IPS-20b (cell line): ENCODE measurements around the gene BRINP1.
A peak's percentile ranks its signal among the peaks of the same experiment; 100 is the strongest.
"Not testable (repeated sequence)": the region's sequence is repeated elsewhere in the genome, so short reads cannot be mapped to it uniquely, and the experiment has no call there.

Experiments used
- H3K27ac ChIP-seq: one replicate; pipeline ENCODE4 v1.5.1; 2013; ENCODE audit warnings: low read length
- H3K27me3 ChIP-seq: 2 replicates; pipeline ENCODE4 v1.6.1; 2013; ENCODE audit warnings: mild to moderate bottlenecking, low read length, inconsistent platforms; ENCODE audit not compliant: insufficient read depth
- H3K36me3 ChIP-seq: 2 replicates; pipeline ENCODE4 v1.6.1; 2013; ENCODE audit warnings: low read depth, mild to moderate bottlenecking, inconsistent platforms, low read length, moderate library complexity; ENCODE audit not compliant: insufficient read depth
- H3K4me1 ChIP-seq: 2 replicates; pipeline ENCODE4 v1.6.1; 2013; ENCODE audit warnings: mild to moderate bottlenecking, control low read depth, inconsistent platforms, low read length, moderate library complexity; ENCODE audit not compliant: insufficient read depth
- H3K4me3 ChIP-seq: 2 replicates; pipeline ENCODE4 v1.5.1; 2013; ENCODE audit warnings: mild to moderate bottlenecking, low read length, inconsistent platforms
- H3K9ac ChIP-seq: 2 replicates; pipeline ENCODE4 v1.6.1; 2013; ENCODE audit warnings: low read depth, mild to moderate bottlenecking, inconsistent platforms, low read length, moderate library complexity
- H3K9me3 ChIP-seq: 2 replicates; pipeline ENCODE4 v1.6.1; 2013; ENCODE audit warnings: mild to moderate bottlenecking, low read depth, low read length, inconsistent platforms; ENCODE audit not compliant: insufficient read depth

The BRINP1 gene

GRCh38 chr9:119180897-119181296 lies 188.3 kb downstream of the BRINP1 start:
- Histone ChIP-seq H3K36me3 (no peaks in the 10 kb centered on the region), H3K9ac (no peak overlapping the region), H3K27me3 (no peaks in the 10 kb centered on the region), H3K4me1 (peaks cover 11% of the 10 kb centered on the region), H3K4me3 (no peak overlapping the region), H3K27ac (no peak overlapping the region), H3K9me3 (no peaks in the 10 kb centered on the region)

- no peaks in the 10 kb centered on the region for H3K9me3 ChIP-seq
- no peaks in the 10 kb centered on the region for H3K27me3 ChIP-seq
- no peak overlapping the region for H3K27ac ChIP-seq
- no peaks in the 10 kb centered on the region for H3K36me3 ChIP-seq
- H3K4me1 ChIP-seq, result peaks cover 11% of the 10 kb centered on the region
- H3K4me3 ChIP-seq, result no peak overlapping the region
- H3K9ac ChIP-seq, result no peak overlapping the region
These were observed 189.5 kb downstream of the BRINP1 start for GRCh38 chr9:119179701-119180100.

GRCh38 chr9:119177196-119177595 lies 192.0 kb downstream of the BRINP1 start:
- H3K9ac ChIP-seq, result no peak overlapping the region
- H3K4me3 ChIP-seq, result no peak overlapping the region
- H3K4me1 ChIP-seq, result peaks cover 11% of the 10 kb centered on the region; the same call in 1 of the 2 replicates
- no peaks in the 10 kb centered on the region for H3K9me3 ChIP-seq
- H3K27ac ChIP-seq, result no peak overlapping the region
- H3K27me3 ChIP-seq, result no peaks in the 10 kb centered on the region
- H3K36me3 ChIP-seq, result no peaks in the 10 kb centered on the region

GRCh38 chr9:119175581-119175980 lies 193.7 kb downstream of the BRINP1 start:
- no peak overlapping the region for H3K4me3 ChIP-seq
- H3K9me3 ChIP-seq, result no peaks in the 10 kb centered on the region
- H3K27me3 ChIP-seq, result no peaks in the 10 kb centered on the region
- H3K27ac ChIP-seq, result no peak overlapping the region
- H3K9ac ChIP-seq, result no peak overlapping the region
- no peaks in the 10 kb centered on the region for H3K36me3 ChIP-seq
- peaks cover 11% of the 10 kb centered on the region; the same call in 1 of the 2 replicates for H3K4me1 ChIP-seq

GRCh38 chr9:119169222-119169621 lies 200.0 kb downstream of the BRINP1 start:
- H3K27ac ChIP-seq, result peak overlapping the region; percentile 40
- H3K9ac ChIP-seq, result peak overlapping the region; percentile 78; the same call in 1 of the 2 replicates

GRCh38 chr9:119167876-119168275 lies 201.4 kb downstream of the BRINP1 start:
- Histone ChIP-seq H3K36me3 (no peaks in the 10 kb centered on the region; the same call in 1 of the 2 replicates), H3K4me3 (no peak overlapping the region), H3K9ac (no peak overlapping the region), H3K4me1 (no peaks in the 10 kb centered on the region), H3K27ac (no peak overlapping the region), H3K27me3 (no peaks in the 10 kb centered on the region), H3K9me3 (no peaks in the 10 kb centered on the region)

More at GRCh38 chr9:119169222-119169621, 200.0 kb downstream of the BRINP1 start:
- H3K27me3 ChIP-seq, H3K4me1 ChIP-seq, H3K9me3 ChIP-seq, H3K36me3 ChIP-seq: not testable (repeated sequence)
- peak overlapping the region; percentile 70; the same call in 1 of the 2 replicates for H3K4me3 ChIP-seq

GRCh38 chr9:119167267-119167666 lies 202.0 kb downstream of the BRINP1 start:
- Histone ChIP-seq H3K9me3 (no peaks in the 10 kb centered on the region), H3K36me3 (no peaks in the 10 kb centered on the region; the same call in 1 of the 2 replicates), H3K27me3 (no peaks in the 10 kb centered on the region), H3K4me3 (no peak overlapping the region), H3K4me1 (no peaks in the 10 kb centered on the region), H3K9ac (no peak overlapping the region), H3K27ac (no peak overlapping the region)

- Histone ChIP-seq H3K27ac (no peak overlapping the region), H3K9me3 (no peaks in the 10 kb centered on the region), H3K9ac (no peak overlapping the region), H3K4me1 (no peaks in the 10 kb centered on the region), H3K4me3 (no peak overlapping the region), H3K27me3 (no peaks in the 10 kb centered on the region), H3K36me3 (no peaks in the 10 kb centered on the region; the same call in 1 of the 2 replicates)
These were observed 203.1 kb downstream of the BRINP1 start for GRCh38 chr9:119166096-119166495.

- no peaks in the 10 kb centered on the region; the same call in 1 of the 2 replicates for H3K36me3 ChIP-seq
- H3K4me3 ChIP-seq, result no peak overlapping the region
- no peaks in the 10 kb centered on the region for H3K27me3 ChIP-seq
- no peak overlapping the region for H3K27ac ChIP-seq
- no peaks in the 10 kb centered on the region for H3K9me3 ChIP-seq
- no peak overlapping the region for H3K9ac ChIP-seq
- no peaks in the 10 kb centered on the region for H3K4me1 ChIP-seq
These were observed 204.1 kb downstream of the BRINP1 start for GRCh38 chr9:119165131-119165530.

GRCh38 chr9:119164716-119165115 lies 204.5 kb downstream of the BRINP1 start:
- Histone ChIP-seq H3K9ac (no peak overlapping the region), H3K9me3 (no peaks in the 10 kb centered on the region), H3K27me3 (no peaks in the 10 kb centered on the region), H3K36me3 (no peaks in the 10 kb centered on the region; the same call in 1 of the 2 replicates), H3K4me3 (no peak overlapping the region), H3K4me1 (no peaks in the 10 kb centered on the region), H3K27ac (no peak overlapping the region)

GRCh38 chr9:119160551-119160950 lies 208.7 kb downstream of the BRINP1 start:
- no peak overlapping the region for H3K9ac ChIP-seq
- H3K27me3 ChIP-seq, result no peaks in the 10 kb centered on the region
- H3K4me3 ChIP-seq, result no peak overlapping the region
- no peaks in the 10 kb centered on the region for H3K36me3 ChIP-seq
- no peaks in the 10 kb centered on the region for H3K9me3 ChIP-seq
- no peak overlapping the region for H3K27ac ChIP-seq
- H3K4me1 ChIP-seq, result no peaks in the 10 kb centered on the region

GRCh38 chr9:119159386-119159785 lies 209.8 kb downstream of the BRINP1 start:
- H3K9ac ChIP-seq, result no peak overlapping the region
- H3K4me3 ChIP-seq, result no peak overlapping the region
- H3K4me1 ChIP-seq, result no peaks in the 10 kb centered on the region
- no peaks in the 10 kb centered on the region for H3K27me3 ChIP-seq
- H3K27ac ChIP-seq, result no peak overlapping the region
- H3K9me3 ChIP-seq, result no peaks in the 10 kb centered on the region
- no peaks in the 10 kb centered on the region for H3K36me3 ChIP-seq
